Activated T-helper 1 cell treated with anti-CD3 and anti-CD28 coated beads, Interleukin-12 subunit alpha, Interleukin-12 subunit beta, Interleukin-2, Interleukin-4 antibody, amounts not matched to agents 30 ng/mL and 10 ng/mL and 1 ng/mL, durations not matched to agents 14 hours and 24 hours and 36 hours (primary cell): ENCODE measurements around the gene ARL16. TPM values are rescaled to one million over a fixed set of nuclear protein-coding genes. Genes with fewer than 3 reads are reported as not detected.

Experiments used
- DNase-seq: peaks from one replicate; pipeline ENCODE4 v3.0.0; 2021; ENCODE audit warnings: low spot score
- H3K27ac Mint-ChIP-seq: one replicate; pipeline ENCODE4 v1.8.0; 2021; ENCODE audit warnings: mild to moderate bottlenecking, mixed read lengths
- H3K27me3 Mint-ChIP-seq: one replicate; pipeline ENCODE4 v1.8.0; 2022; ENCODE audit warnings: mild to moderate bottlenecking, moderate library complexity, mixed read lengths; ENCODE audit not compliant: insufficient read depth
- H3K36me3 Mint-ChIP-seq: one replicate; pipeline ENCODE4 v1.8.0; 2021; ENCODE audit warnings: low read depth, mixed read lengths
- H3K4me1 Mint-ChIP-seq: one replicate; pipeline ENCODE4 v1.8.0; 2021; ENCODE audit warnings: low read depth, mixed read lengths
- H3K4me3 Mint-ChIP-seq: one replicate; pipeline ENCODE4 v1.8.0; 2021; ENCODE audit warnings: mild to moderate bottlenecking, moderate library complexity, mixed read lengths
- H3K9me3 Mint-ChIP-seq: one replicate; pipeline ENCODE4 v1.8.0; 2021; ENCODE audit warnings: mixed read lengths
- intact Hi-C: fragments of 100-400 bp; cut with micrococcal nuclease; formaldehyde crosslinking; loops from one replicate; pipeline ENCODE4 v1.15.1; 2024
- total RNA-seq: library from RNA; stranded (reverse); gene quantifications from 2 replicates; pipeline ENCODE4 v1.2.3, GENCODE V29; 2022

ARL16 gene
- total RNA-seq, 1 donor from 2014 or later: 37.6 TPM

- no peaks in the 10 kb centered on the region for H3K9me3 Mint-ChIP-seq
- intact Hi-C loops: no loop called here
- peaks cover 2% of the 10 kb centered on the region for H3K4me1 Mint-ChIP-seq
- no peak overlapping the region for H3K27ac Mint-ChIP-seq
- no peaks in the 10 kb centered on the region for H3K36me3 Mint-ChIP-seq
- no peak overlapping the region for H3K4me3 Mint-ChIP-seq
- DNase-seq: no peak
- H3K27me3 Mint-ChIP-seq: peaks cover 23% of the 10 kb centered on the region
Measured at GRCh38 chr17:81648013-81648706, 35.4 kb downstream of the ARL16 start.

GRCh38 chr17:81647640-81648012 is 36.0 kb downstream of the ARL16 start:
- intact Hi-C loops: no loop called here
- no peaks in the 10 kb centered on the region for H3K36me3 Mint-ChIP-seq
- no peak overlapping the region for H3K27ac Mint-ChIP-seq
- H3K4me3 Mint-ChIP-seq: no peak overlapping the region
- H3K4me1 Mint-ChIP-seq: no peaks in the 10 kb centered on the region
- no peak for DNase-seq
- H3K27me3 Mint-ChIP-seq: peaks cover 23% of the 10 kb centered on the region
- no peaks in the 10 kb centered on the region for H3K9me3 Mint-ChIP-seq

- H3K27ac Mint-ChIP-seq: no peak overlapping the region
- no peaks in the 10 kb centered on the region for H3K4me1 Mint-ChIP-seq
- no peaks in the 10 kb centered on the region for H3K9me3 Mint-ChIP-seq
- H3K4me3 Mint-ChIP-seq: no peak overlapping the region
- peaks cover 23% of the 10 kb centered on the region for H3K27me3 Mint-ChIP-seq
- H3K36me3 Mint-ChIP-seq: no peaks in the 10 kb centered on the region
- no peak for DNase-seq
- intact Hi-C loops: no loop called here
Measured at GRCh38 chr17:81646869-81647600, 36.6 kb downstream of the ARL16 start.

- Mint-ChIP-seq H3K27me3 (peaks cover 26% of the 10 kb centered on the region), H3K27ac (no peak overlapping the region), H3K4me3 (no peak overlapping the region), H3K9me3 (no peaks in the 10 kb centered on the region), H3K36me3 (no peaks in the 10 kb centered on the region), H3K4me1 (no peaks in the 10 kb centered on the region)
- no peak for DNase-seq
- intact Hi-C loops: no loop called here
Measured at GRCh38 chr17:81644976-81645952, 38.3 kb downstream of the ARL16 start.

GRCh38 chr17:81644496-81644895 is 39.1 kb downstream of the ARL16 start:
- peaks cover 26% of the 10 kb centered on the region for H3K27me3 Mint-ChIP-seq
- no peaks in the 10 kb centered on the region for H3K9me3 Mint-ChIP-seq
- H3K36me3 Mint-ChIP-seq: no peaks in the 10 kb centered on the region
- intact Hi-C loops: no loop called here
- no peaks in the 10 kb centered on the region for H3K4me1 Mint-ChIP-seq
- H3K27ac Mint-ChIP-seq: no peak overlapping the region
- no peak overlapping the region for H3K4me3 Mint-ChIP-seq
- DNase-seq: no peak

- intact Hi-C loops: no loop called here
- no peak overlapping the region for H3K27ac Mint-ChIP-seq
- no peaks in the 10 kb centered on the region for H3K4me1 Mint-ChIP-seq
- H3K36me3 Mint-ChIP-seq: no peaks in the 10 kb centered on the region
- DNase-seq: no peak
- H3K9me3 Mint-ChIP-seq: no peaks in the 10 kb centered on the region
- peaks cover 8% of the 10 kb centered on the region for H3K27me3 Mint-ChIP-seq
- H3K4me3 Mint-ChIP-seq: no peak overlapping the region
Measured at GRCh38 chr17:81641825-81642489, 41.6 kb downstream of the ARL16 start.

GRCh38 chr17:81640011-81640410 is 43.6 kb downstream of the ARL16 start:
- H3K27me3 Mint-ChIP-seq: peaks cover 5% of the 10 kb centered on the region
- H3K27ac Mint-ChIP-seq: no peak overlapping the region
- H3K9me3 Mint-ChIP-seq: no peaks in the 10 kb centered on the region
- DNase-seq: no peak
- H3K4me1 Mint-ChIP-seq: peaks cover 11% of the 10 kb centered on the region
- H3K36me3 Mint-ChIP-seq: peaks cover 6% of the 10 kb centered on the region
- no peak overlapping the region for H3K4me3 Mint-ChIP-seq
- intact Hi-C loops: no loop called here

GRCh38 chr17:81638683-81639082 is 44.9 kb downstream of the ARL16 start:
- Mint-ChIP-seq H3K4me3 (peak overlapping the region; percentile 0), H3K9me3 (no peaks in the 10 kb centered on the region), H3K27ac (no peak overlapping the region), H3K4me1 (peaks cover 11% of the 10 kb centered on the region), H3K27me3 (peaks cover 5% of the 10 kb centered on the region), H3K36me3 (peaks cover 6% of the 10 kb centered on the region)
- intact Hi-C loops: no loop called here
- no peak for DNase-seq

- DNase-seq: peak; percentile 81
- Mint-ChIP-seq H3K9me3 (no peaks in the 10 kb centered on the region), H3K36me3 (peaks cover 10% of the 10 kb centered on the region), H3K4me3 (peak within 1 kb of the TSS; percentile 92), H3K27ac (peak within 1 kb of the TSS; percentile 80), H3K4me1 (peaks cover 16% of the 10 kb centered on the region), H3K27me3 (peaks cover 5% of the 10 kb centered on the region)
- intact Hi-C loops: loop anchor here (1.0 to 2.0 kb wide), 5 partner anchors 30 to 224 kb away; partner anchors contain the start of genes ARL16, CCDC137, FAAP100 and MRPL12
Measured at GRCh38 chr17:81636505-81637288, 46.9 kb downstream of the ARL16 start, which contains the start of the genes NPLOC4 and TSPAN10. Gene NPLOC4, minus strand, starts transcription at chr17:81637112. Its CDS starts 182 bp downstream, at chr17:81636930. Gene TSPAN10, plus strand, starts transcription at chr17:81637196. Its CDS starts 5,217 bp downstream, at chr17:81642413.

- Mint-ChIP-seq H3K4me1 (peaks cover 16% of the 10 kb centered on the region), H3K36me3 (peaks cover 15% of the 10 kb centered on the region), H3K27me3 (peaks cover 2% of the 10 kb centered on the region), H3K9me3 (no peaks in the 10 kb centered on the region), H3K4me3 (peak overlapping the region; percentile 92), H3K27ac (peak overlapping the region; percentile 80)
- no peak for DNase-seq
- intact Hi-C loops: loop anchor here (1.0 to 2.0 kb wide), 3 partner anchors 30 to 83 kb away; partner anchors contain the start of genes CCDC137, FAAP100, MRPL12 and OXLD1
Measured at GRCh38 chr17:81635973-81636504, 47.6 kb downstream of the ARL16 start.

GRCh38 chr17:81635431-81635830 is 48.2 kb downstream of the ARL16 start:
- H3K27me3 Mint-ChIP-seq: peaks cover 2% of the 10 kb centered on the region
- no peak for DNase-seq
- H3K4me3 Mint-ChIP-seq: peak overlapping the region; percentile 92
- intact Hi-C loops: no loop called here
- H3K4me1 Mint-ChIP-seq: peaks cover 16% of the 10 kb centered on the region
- H3K27ac Mint-ChIP-seq: peak overlapping the region; percentile 80
- no peaks in the 10 kb centered on the region for H3K9me3 Mint-ChIP-seq
- peaks cover 15% of the 10 kb centered on the region for H3K36me3 Mint-ChIP-seq
